Ishikawa (cell line): ENCODE data around the gene CXCL17.

Experiments used
- CEBPB ChIP-seq: IDR thresholded peaks from 2 replicates; pipeline ENCODE4 v1.6.1; 2012
- EP300 ChIP-seq: IDR thresholded peaks from 2 replicates; pipeline ENCODE4 v1.6.1; 2012; ENCODE audit warnings: borderline replicate concordance
- FOXM1 ChIP-seq: IDR thresholded peaks from 2 replicates; pipeline ENCODE4 v1.6.1; 2012; ENCODE audit warnings: low read depth, borderline replicate concordance
- USF1 ChIP-seq: IDR thresholded peaks from 2 replicates; pipeline ENCODE4 v1.6.1; 2012
- YY1 ChIP-seq: IDR thresholded peaks from 2 replicates; pipeline ENCODE4 v1.6.1; 2012; ENCODE audit warnings: low read depth

GRCh38 chr19:42478765-42479311, 36.1 kb upstream of the CXCL17 start:
- TF ChIP-seq FOXM1 (no peak), CEBPB (no peak), EP300 (no peak), YY1 (no peak), USF1 (no peak)
